AML-193 (cell line): ENCODE data around the gene NPY4R2.
"Not testable (repeated sequence)": the region's sequence is repeated elsewhere in the genome, so short reads cannot be mapped to it uniquely, and the experiment has no call there.

Experiments
- DNase-seq, 2 experiments: peaks; one replicate each; lab custom pipeline; 2025; lab: John Stamatoyannopoulos, UW

NPY4R2 gene

DNA sequence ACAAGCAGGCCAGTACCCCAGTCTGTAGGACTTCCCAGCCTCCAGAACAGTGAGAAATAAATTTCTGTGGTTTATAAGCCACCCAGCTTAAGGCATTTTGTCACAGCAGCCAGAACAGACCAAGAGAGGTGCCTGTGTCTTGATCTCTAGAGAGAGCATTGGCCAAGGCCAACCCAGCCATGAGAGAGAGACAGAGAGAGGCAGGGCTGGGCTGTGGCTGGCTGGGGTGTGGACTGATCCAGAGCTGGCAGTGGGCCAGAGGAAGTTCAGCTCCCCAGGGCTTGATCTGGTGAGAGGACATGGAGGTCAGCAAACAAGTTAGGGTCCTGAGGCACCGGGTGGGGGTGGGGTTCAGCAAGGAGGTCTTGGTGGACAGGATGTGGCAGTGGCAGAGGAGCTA is 14.4 kb downstream of the NPY4R2 start:
- not testable (repeated sequence) for DNase-seq

DNA sequence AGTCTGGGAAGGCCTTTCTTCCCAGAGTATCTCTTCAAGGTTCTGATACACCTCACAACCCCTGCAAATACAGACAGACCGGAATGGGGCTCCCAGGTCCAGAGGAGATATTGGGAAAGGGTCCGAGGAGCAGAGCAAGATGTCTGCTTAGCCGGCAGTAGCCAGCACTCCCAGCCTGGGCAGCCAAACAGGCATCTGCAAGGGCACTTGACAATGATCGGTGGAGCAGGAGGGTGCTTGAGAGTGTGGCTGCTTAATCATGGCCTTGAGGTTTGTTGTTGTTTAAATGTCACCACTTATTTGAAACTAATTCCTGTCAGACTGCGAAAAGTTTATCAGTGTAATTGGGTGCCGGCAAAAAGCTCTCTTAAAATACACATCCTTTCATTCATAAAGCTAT is 15.0 kb downstream of the NPY4R2 start:
- not testable (repeated sequence) for DNase-seq

DNA sequence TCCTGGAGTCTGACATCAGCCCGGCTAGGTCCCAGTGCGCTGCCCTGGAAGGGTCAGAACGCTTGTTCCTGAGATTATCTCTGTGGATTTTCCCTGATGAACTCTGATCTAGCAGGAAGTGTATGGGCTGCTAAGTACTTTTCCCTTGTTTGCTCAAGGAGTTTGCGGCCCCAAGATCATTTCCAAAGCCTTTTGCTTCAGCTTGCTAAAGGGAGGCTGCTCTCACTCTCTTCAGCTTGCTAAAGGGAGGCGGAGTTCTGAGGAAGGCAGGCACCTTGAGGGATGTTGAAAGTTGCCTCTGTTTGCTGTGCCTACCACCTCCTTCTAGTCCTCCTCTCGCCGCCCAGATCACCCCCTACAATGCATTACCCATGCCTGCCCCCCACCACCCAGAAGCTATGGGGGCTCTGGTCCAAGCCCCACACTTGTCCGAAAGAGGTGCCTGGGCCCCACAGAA is 18.3 kb downstream of the NPY4R2 start:
- DNase-seq: not testable (repeated sequence)

DNA sequence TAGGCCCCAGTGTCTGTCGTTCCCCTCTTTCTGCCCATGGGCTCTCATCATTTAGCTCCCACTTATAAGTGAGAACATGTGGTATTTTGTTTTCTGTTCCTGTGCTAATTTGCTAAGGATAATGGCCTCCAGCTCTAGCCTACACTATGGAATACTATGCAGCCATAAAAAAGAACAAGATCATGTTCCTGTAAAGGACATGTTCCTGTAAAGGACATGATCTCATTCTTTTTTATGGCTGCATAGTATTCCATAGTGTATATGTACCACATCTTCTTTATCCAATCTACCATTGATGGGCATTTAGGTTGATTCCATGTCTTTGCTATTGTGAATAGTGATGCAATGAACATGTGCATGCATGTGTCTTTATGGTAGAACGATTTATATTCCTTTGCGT is 19.2 kb downstream of the NPY4R2 start:
- DNase-seq: not testable (repeated sequence)

DNA sequence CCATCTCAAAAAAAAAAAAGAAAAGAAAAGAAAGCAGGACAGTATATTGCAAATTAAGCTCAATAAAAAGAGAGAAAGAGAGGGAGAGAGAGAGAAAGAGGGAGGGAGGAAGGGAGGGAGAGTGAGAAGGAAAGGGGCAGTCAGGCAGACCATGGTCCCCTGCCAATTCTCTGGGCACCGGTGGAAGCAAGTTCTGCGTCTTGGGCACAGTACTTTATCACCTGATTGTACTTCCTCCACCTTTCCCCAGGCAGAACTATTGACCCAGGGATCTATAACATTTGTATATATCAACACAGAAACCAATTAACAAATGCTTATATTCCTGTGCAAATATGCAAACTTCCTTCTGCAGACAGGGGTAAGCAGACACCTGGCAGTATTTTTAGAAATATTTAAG is 22.4 kb downstream of the NPY4R2 start:
- not testable (repeated sequence) for DNase-seq

DNA sequence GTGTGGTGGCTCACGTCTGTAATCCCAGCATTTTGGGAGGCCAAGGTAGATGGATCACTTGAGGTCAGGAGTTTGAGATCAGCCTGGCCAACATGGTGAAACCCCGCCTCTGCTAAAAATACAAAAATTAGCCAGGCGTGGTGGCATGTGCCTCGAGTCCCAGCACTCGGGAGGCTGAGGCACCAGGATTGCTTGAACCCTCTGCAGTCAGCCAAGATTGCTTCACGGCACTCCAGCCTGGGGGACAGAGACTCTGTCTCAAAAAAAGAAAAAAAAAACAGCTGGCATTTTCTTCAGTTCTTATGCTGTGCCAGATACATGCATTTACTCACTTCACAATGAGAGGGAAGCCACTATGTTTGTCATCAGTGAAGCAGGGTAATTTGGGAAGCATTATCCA is 22.9 kb downstream of the NPY4R2 start:
- not testable (repeated sequence) for DNase-seq

DNA sequence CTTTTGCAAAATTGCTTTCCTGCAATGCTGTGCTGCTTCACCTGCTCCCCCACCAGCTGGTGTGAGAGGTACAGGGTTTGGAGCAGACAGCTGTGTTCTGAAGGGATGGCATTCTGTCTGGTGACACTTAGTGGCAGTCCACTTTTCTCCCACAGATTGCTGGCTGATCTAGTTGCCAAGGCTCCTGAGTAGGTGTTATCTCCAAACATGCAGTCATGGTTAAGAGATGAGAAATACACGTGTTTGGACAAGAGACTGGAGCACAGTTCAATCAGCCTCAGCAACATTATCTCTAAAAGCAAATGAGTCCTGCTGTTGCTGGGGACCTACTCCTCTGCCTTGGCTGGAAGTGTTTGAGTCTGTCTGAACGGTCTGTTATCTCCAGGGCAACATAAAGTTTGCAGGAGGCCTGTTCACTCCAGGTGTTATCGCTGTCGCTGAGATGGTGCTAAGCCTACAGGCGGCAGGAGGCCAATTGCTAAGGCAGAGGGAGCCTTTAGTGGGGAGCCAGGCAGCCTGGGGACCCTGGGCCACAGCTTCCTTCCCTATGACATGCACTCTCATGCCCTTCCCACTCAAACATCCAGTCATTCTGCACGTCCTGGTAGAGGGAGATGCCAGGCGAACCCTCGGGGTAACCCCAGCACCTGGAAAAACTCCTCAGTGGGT is 24.0 kb downstream of the NPY4R2 start:
- DNase-seq: not testable (repeated sequence)

DNA sequence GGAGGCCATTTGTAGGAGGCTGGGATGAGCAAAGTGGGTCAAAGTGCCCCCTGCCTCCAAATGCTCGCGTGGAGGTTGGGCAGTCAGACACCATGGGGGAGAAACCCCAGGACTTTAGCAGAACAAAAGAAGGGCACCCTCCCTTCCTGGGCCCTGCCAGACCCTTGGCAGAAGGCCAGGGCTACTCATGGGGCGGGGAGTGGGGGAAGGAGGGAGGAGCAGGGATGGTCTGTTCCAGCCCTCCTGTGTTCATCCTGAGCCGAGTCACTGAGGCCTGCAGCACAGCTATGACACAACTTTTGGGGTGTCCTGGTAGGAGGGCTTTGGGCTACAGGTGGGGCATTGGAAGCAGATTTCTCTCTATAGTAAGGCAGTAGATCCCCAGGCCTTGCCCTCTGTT is 24.9 kb downstream of the NPY4R2 start:
- DNase-seq: not testable (repeated sequence)

DNA sequence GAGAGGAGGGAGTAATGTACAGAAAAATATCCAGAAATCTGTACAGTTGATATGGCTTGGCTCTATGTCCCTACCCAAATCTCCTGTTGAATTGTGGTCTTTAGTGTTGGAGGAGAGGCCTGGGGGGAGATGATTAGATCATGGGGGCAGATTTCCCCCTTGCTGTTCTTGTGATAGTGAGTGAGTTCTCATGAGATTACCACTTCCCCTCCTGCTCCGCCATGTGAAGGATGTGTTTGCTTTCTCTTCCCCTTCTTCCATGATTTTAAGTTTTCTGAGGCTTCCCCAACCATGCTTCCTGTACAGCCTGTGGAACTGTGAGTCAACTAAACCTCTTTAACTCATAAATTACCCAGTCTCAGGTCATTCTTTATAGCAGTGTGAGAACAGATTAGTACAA is 29.0 kb downstream of the NPY4R2 start:
- not testable (repeated sequence) for DNase-seq

DNA sequence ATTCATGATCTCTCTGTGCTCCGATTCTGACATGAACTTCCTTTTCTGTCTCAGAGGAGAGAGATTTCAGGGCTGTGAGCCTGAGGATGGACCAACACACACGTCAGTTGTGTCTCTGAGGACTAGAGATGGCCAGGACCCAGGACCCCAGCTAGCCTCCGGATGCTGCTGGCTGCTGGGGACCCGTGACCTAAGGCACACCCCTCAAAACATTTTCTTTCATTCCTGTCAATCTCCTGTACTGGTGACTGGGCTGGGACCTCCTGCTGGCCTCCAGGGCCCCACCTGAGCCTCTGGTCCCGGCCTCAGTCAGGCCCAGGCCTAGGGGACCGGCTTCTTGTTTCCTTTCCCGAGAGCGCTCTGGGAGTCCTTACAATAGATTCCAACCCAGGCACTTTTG is 38.7 kb downstream of the NPY4R2 start:
- DNase-seq: not testable (repeated sequence)

DNA sequence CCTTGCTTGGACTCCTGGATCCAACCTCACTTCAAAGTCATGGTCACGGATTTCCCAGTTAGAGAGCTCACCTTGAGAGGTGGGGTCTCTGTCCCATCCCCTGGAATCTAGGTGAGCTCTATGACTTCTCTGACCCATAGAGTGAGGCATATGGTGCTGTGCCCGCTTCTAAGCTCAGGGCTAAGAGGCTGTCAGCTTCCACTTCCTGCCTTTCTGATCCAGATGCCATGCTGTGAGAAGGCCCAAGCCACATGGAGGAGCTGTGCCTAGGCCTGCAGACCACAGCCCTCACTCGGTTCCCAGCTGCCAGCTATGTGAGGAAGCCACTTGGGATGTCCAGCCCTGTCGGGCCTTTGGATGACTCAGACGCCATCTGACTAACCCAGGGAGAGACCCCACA is 41.2 kb downstream of the NPY4R2 start:
- DNase-seq: not testable (repeated sequence)

DNA sequence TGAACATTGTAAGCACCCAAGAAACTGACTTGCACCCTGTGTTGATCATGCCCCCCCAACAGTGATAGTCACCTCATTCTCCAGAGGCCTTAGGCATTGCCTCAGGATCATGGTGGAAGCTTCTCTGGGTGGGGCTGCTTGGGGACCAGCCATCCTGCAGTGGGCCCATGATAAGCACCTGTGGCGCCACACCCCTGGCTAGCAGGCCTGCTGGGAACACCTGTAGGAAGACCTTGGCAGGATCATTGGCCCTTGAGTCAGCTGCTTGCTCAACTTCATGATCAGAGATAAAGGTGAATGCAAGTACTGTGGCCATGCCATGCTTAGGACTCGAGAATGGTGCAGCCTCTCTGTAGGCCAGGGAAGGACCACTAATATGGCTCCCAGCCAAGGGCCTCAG is 42.2 kb downstream of the NPY4R2 start:
- not testable (repeated sequence) for DNase-seq

DNA sequence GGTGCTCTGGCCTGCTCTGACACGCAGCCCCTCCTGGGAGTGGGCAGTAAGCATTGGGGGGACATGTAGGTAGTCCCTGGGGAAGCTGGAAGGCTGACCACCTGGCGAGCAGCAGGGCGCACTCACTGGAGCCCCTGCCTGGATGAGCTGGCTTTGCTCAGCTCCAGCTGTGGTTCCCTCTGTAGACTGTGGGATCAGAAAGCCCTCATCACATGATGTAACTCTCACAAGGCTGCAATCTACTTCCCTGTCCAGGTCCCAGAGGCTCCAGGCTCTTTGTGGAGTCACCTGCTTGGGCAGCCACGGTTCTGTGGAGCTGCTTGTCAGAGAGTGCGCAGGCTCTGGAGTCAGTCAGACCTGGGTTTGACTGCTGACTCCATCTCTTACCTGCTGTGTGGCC is 44.3 kb downstream of the NPY4R2 start:
- DNase-seq: not testable (repeated sequence)

DNA sequence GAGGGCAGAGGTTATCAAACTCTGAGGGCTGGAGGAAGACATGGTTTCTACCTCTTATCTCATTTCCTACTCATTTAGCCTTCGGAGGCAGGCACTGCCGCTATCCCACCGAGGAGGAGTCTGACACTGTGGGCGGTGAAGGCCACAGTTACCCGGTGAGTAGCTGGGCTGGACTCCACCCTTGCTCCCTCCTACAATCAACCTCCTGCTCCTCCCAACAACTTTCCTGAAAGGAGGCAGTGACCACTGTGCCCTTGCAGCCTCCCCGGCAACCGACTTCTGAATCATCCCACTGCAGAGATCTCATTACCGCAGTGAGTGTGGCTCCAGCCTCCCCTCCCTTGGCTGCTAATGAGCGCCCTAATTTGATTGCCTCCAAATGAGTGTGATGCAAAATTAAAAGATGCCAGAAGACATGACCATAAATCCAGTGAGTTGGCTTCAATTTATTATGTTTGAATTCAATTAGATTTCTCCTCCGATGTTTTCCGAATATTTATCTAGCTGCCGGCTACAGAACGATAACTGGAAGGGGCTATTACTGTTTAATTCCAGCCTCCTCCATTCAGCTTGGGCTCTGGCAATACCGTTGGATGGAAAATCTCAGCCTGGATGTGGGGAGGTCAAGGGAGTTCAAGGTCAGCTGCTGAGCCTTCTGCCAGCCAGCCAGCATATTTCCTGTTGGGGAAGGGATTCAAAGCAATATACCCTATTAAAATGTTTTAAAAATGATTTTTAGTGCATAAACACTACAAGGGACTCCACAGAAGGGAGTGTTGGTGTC is 46.0 kb downstream of the NPY4R2 start:
- not testable (repeated sequence) for DNase-seq

DNA sequence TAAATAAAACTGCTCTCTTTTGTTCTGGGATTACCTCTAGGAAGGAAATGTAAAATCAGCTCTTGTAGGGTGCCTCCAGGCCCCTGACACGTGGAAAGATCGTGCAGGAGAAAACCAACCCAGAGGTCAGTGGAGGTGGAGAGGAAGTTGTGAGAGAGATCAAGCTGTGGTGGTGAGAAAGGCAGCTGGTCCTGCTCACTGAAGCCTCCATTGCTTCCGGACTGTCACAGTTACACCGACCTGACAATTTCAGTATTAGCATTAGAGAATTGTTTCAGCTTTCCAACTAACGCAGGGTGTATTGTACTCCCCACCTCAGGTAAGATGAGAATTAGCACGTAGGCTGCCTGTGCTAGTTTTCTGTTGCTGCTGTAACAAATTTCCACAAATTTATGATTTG is 50.5 kb downstream of the NPY4R2 start:
- not testable (repeated sequence) for DNase-seq

DNA sequence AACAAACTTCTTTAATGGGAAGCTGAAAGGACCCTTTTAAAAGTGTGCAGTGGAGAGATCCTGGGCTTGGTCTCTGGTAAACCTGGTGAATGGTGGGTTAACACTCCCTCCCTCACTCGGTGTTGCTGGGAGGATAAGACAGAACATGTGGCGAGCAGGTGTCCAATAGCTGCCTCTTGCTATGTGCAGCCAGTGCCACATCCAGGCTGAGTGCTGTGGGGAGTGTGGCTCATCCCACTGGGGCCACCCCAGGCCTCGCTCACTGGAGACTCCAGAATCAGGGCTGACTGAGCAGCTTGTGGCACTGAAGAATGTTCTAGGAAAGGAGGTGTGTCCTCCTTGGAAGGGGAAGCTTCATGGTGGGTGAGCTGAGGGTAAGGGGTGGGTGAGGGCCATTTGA is 51.6 kb downstream of the NPY4R2 start:
- DNase-seq: not testable (repeated sequence)

DNA sequence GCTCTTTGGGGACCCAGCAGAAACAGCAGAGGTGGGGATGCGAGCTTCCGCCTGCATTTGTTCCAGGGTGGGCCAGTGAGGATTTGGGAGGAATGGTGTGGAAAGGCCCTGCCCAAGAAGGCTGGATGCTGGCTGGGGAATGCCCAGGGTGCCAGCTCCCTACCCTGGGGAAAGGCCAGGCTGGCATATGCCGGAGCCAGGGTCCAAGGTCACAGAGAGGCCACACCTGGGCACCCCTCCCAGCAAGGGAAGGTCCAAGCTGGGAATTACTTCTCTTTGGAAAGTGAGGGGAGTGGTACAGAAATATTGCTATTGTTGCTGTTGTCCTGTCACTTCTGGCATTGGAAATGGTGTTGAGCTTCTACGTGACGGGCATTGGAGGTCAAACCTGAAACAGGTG is 53.1 kb downstream of the NPY4R2 start:
- DNase-seq: not testable (repeated sequence)

DNA sequence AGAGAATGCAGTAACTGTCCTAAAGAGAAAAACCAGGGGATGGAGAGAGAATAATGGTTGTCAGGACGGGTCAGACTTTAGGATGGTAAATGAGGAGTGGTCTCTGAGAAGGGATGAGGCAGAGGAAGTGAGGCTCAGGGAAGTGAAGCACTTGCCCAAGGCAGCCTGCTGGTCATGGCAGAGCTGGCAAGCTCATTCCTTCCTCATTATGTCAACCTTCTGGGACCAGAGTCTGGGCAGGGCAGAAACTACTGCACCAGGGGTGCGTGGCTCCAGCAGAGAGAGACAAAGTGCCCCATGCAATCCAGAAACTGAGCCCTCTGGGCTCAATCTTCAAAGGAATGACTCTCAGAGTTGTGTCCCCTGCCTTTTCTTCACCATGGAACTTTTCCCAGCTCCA is 53.6 kb downstream of the NPY4R2 start:
- not testable (repeated sequence) for DNase-seq
